NCI-H526 treated with DMSO at 0.1 percent for 48 hours (cell line): Measurements from ENCODE around the gene PPIH.
"Not testable (repeated sequence)": the region's sequence is repeated elsewhere in the genome, so short reads cannot be mapped to it uniquely, and the experiment has no call there.

Experiments used
- DNase-seq: peaks from one replicate; lab custom pipeline; 2025; lab: John Stamatoyannopoulos, UW

Gene PPIH

DNA sequence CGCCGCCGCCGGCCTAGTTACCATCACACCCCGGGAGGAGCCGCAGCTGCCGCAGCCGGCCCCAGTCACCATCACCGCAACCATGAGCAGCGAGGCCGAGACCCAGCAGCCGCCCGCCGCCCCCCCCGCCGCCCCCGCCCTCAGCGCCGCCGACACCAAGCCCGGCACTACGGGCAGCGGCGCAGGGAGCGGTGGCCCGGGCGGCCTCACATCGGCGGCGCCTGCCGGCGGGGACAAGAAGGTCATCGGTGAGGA lies 24.2 kb downstream of the PPIH start:
- DNase-seq = not testable (repeated sequence)

DNA sequence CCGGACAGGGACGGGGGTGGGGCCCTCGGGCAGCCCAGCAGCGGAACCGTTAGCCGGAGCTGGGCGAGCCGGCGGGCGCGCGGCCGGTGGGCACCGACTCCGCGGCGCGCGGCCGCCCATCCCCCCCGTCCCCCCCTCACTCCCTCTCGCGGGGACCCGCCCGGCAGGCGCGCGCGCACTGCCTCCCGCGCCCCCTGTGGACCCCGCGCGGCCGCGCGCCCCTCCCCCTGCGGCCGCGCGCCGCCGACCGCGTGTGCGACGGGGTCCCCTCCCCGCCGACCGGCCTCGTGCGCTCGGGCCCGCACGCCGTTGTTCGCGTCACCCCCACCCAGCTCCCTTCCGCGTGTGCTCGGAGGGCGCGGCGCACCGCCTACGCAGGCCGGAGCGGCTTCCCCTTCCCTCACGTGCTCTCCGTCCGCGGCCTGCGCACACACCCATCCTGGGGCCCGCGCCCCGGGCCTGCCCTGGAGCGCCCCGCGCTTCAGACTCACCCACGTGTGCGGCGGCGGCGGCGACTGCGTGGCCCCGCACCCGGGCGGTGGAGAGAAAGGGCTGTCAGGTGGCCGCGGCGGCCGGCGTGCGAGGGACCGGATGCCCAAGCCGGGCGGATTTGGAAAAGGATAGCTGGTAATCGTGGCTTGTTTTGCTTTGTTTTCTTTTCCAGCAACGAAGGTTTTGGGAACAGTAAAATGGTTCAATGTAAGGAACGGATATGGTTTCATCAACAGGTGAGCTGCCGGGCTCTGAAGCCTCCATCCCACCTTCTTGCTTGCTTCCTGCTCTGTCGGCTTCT lies 24.7 kb downstream of the PPIH start:
- DNase-seq = peak; percentile 35

- DNase-seq = no peak
Measured at GRCh38 chr1:42684139-42684538, 25.9 kb downstream of the PPIH start.

DNA sequence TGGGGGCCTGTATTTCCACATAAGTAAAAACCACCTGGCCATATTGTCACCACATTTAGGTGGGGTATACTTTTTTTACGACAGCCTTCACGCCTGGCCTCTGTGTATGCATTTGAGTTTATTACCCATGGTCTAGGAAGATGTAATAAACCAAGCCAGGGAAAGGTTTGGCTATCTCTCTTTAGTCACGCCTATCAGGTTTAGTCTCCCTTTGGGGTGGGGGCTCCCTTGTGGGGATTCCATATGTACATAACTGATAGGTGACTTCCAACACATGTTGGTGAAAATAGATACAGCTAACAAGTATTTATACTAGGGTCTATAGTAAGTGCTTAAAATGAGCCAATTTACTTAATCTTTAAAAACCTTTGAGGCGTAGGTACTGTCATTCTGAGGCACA lies 28.2 kb downstream of the PPIH start:
- DNase-seq = no peak

DNA sequence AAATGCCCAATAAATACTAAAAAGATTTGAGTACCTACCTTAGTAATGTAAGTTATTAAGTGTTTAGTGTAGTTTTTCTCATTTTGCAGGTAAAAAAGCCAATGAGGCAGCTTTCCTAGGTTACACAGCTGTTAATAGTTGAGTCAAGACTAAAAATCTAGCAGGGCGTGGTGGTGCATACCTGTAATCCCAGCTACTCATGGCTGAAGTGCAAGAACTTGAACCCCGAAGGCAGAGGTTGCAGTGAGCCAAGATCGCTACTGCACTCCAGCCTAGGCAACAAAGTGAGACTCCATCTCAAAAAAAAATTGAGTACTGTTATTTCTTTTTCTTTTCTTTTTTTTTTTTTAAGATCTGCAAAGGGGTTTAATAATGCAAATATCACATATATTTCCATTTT lies 31.7 kb downstream of the PPIH start:
- no peak for DNase-seq

GRCh38 chr1:42690477-42691156 lies 32.4 kb downstream of the PPIH start:
- DNase-seq = no peak

GRCh38 chr1:42691157-42691498 lies 32.9 kb downstream of the PPIH start:
- DNase-seq = no peak

- peak; percentile 36 for DNase-seq
Measured at GRCh38 chr1:42692461-42692860, 34.2 kb downstream of the PPIH start.

DNA sequence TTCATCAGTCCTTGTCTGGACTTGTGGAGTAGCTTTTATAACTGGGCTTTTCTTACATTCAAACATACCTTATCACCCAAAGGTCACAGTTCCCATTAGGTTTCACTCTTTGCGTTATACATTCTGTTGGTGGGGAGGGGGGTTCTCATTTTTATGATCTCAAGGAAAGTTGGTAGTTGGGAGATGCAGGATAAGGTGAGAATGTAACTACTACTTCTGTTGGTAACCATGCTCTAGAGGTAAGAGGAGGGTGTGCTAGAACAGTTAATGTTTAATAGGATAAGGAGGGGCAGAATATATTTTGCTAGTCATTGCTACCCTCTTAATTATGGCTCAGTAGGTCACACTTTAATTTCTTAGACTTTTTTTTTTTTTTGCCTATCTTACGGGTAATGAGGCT lies 34.7 kb downstream of the PPIH start:
- DNase-seq = no peak

DNA sequence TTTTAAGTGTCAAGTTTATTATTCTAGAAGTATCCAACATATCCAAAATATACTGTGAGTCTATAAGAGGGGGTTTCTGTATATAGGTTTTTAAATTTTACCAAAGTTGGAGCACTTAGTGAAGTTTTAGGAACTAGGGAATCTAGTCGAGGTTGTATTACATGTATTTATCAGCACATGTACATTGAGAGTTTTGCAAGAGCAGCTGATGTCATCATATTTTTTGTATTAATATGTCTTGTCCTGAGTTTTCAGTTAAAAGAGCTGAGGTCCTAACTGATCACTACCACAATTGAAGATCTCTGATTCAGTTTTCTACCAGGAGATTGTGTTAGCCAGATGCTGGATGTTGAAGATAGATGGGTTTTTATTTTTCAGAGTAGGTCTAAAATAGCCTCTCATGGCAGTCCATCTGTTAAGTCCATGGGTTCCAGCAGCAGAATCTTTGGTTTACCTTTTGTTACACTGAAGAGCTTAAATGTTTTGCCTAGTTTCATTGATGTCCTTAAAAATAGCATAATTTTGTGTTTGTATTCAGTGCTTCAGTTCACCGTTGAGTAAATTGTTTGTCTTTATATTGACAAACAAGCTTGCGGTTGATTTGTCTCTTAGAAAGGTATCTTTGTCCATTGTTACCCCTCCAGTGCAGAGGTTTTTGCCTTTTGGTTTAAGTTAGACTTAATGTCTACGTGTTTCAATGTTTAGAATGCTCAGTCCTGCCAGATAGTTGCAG lies 40.0 kb downstream of the PPIH start:
- no peak for DNase-seq

DNA sequence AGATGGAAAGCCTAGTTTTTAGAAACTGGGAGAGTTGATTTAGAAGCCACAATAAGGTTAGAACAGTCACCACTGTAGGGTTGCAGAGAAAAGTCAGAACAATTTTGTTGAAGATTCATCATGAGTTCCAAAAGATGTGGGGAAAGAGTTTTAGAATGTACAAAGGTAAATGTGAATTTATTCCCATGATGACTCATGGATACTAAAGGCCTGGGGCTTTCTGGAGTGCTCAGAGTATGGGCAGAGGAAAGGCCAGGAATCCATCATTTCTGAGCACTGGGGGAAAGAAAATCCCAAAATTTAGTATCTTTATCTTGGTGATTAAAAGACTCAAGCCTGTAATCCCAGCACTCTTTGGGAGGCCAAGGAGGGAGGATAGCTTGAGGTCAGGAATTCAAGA lies 41.8 kb downstream of the PPIH start:
- no peak for DNase-seq

DNA sequence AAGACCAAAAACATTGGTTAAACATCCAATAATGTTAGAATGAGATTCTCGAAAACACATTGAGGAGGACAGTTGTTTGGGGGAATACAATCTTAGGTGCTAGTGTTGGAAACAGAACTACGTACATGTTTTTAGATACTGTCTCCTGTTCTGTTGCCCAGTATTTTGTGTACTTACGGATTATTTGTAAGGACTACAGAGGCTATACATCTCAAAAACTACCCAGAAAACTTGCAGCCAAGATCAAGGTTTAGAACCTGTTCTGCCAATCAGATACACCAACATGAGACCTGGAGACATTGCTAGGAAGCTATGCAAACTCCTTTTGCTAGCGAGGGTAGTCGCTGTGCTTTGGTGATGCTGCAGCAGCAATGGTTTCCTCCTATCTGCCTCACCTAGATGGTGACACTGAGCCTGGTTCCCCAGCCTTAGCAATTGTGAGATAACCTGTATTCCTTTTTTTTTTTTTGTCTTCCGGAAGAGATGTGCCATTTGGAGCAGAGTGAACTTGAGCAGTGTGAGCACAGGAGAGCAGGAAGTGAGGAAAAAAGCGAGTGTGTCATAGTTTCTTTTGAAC lies 45.8 kb downstream of the PPIH start:
- DNase-seq = no peak

- not testable (repeated sequence) for DNase-seq
Measured at GRCh38 chr1:42712808-42713207, 54.6 kb downstream of the PPIH start.

DNA sequence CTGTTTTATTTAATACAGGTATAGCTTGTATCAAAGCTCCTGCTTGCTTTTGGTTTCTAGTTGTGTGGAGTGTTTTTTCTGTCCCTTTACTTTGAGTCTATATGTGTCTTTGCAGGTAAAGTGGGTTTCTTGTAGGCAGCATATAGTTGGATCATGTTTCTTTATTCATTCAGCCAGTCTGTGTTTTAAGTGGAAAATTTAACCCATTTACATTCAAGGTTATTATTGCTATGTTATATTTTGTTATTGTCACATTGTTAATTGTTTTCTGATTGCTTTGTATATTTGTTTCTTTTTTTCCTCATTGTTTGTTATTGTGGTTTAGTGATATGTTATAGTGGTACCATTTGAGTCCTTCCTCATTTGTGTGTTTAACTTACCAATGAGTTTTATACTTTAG lies 55.1 kb downstream of the PPIH start:
- DNase-seq = no peak

DNA sequence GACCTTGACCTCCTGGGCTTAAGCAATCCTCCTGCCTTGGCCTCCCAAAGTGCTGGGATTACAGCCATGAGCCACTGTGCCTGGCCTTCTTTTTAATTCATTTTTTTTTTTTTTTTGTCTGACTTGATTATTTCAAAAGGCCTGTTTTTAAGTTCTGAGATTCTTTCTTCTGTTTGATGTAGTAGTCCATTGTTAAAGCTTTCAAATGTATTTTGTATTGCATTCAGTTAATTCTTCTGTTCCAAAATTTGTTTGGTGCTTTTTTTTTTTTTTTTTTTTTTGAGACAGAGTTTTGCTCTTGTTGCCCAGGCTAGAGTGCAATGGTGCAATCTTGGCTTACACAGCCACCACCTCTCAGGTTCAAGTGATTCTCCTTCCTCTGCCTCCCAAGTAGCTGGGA lies 56.2 kb downstream of the PPIH start:
- DNase-seq = not testable (repeated sequence)

GRCh38 chr1:42720868-42721267 lies 62.6 kb downstream of the PPIH start:
- peak; percentile 61 for DNase-seq

GRCh38 chr1:42721926-42722325 lies 63.7 kb downstream of the PPIH start:
- no peak for DNase-seq

GRCh38 chr1:42722403-42722802 lies 64.2 kb downstream of the PPIH start:
- DNase-seq = not testable (repeated sequence)

DNA sequence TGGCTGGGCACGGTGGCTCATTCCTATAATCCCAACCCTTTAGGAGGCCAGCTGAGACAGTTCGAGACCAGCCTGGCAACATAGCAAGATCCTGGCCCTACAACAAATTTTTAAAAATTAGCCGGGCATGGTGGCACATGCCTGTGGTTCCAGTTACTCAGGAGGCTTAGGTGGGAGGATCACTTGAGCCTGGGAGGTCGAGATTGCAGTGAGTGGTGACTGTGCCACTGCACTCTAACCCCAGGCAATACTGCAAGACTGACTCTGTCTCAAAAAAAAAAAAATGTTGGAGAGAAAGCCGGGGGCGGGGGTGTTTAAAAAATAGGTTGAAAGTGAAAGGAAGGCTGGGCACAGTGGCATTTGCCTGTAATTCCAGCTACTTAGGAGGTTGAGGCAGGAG lies 65.3 kb downstream of the PPIH start:
- DNase-seq = no peak

GRCh38 chr1:42725820-42726219 lies 67.6 kb downstream of the PPIH start:
- not testable (repeated sequence) for DNase-seq
